K562 (cell line): ENCODE data around the gene PFDN2. TPM values are rescaled to one million over a fixed set of nuclear protein-coding genes. Genes with fewer than 3 reads are reported as not detected.

Experiments used
- CHD2 ChIP-seq: IDR thresholded peaks from 2 replicates; pipeline ENCODE4 v1.6.1; 2011; ENCODE audit warnings: low read depth, low read length
- FOXA1 ChIP-seq: fragments of 450-650 bp; IDR thresholded peaks from 2 replicates; pipeline ENCODE4 v1.6.1; 2016; ENCODE audit warnings: mild to moderate bottlenecking, borderline replicate concordance
- LARP7 ChIP-seq: fragments of 450-650 bp; IDR thresholded peaks from 2 replicates; pipeline ENCODE4 v1.6.1; 2016
- PCBP2 ChIP-seq: fragments of 200-400 bp; formaldehyde crosslinking; IDR thresholded peaks from 2 replicates; pipeline ENCODE4 v1.6.1; 2018; ENCODE audit warnings: low read length, low read depth, mild to moderate bottlenecking, moderate library complexity; ENCODE audit not compliant: poor library complexity, severe bottlenecking
- RERE ChIP-seq: sonication (generic); formaldehyde crosslinking; IDR thresholded peaks from 2 replicates; pipeline ENCODE4 v1.8.0; 2023; ENCODE audit warnings: missing genetic modification reagents, mild to moderate bottlenecking, borderline replicate concordance
- ZBTB5 ChIP-seq: fragments of 450-650 bp; IDR thresholded peaks from 2 replicates; pipeline ENCODE4 v1.6.1; 2017; ENCODE audit warnings: antibody characterized with exemption
- ZFP1 ChIP-seq: fragments of 450-650 bp; formaldehyde crosslinking; IDR thresholded peaks from 2 replicates; pipeline ENCODE4 v1.4.0; 2020; ENCODE audit warnings: mild to moderate bottlenecking, mixed read lengths
- ZNF780A ChIP-seq: fragments of 250-450 bp; sonication (Bioruptor Pico); IDR thresholded peaks from 2 replicates; pipeline ENCODE4 v1.5.0; 2021; ENCODE audit warnings: mild to moderate bottlenecking
- polyA plus RNA-seq, 8 experiments: library from polyadenylated mRNA; depleted of rRNA in 4 of 8; stranded (reverse) in 5 of 8; unstranded in 3 of 8; fragments of >200 nt; fragmentation: Nextera tagmentation in 2 of 8; fragmentation: Illumina TruSeq in 1 of 8; extraction: Ambion mirVana in 2 of 8; extraction: Trizol in 1 of 8; gene quantifications; 2 replicates each; pipeline versions ENCODE4 v1.2.1 to v1.2.3, GENCODE V29; 2011 to 2014; ENCODE audit warnings: inconsistent platforms in 1 of 8, missing spikeins in 1 of 8
- total RNA-seq, 7 experiments: library from RNA; depleted of rRNA in 6 of 7; stranded (reverse); fragments of >200 nt in 6 of 7; fragmentation: Illumina TruSeq in 2 of 7; extraction: Trizol in 2 of 7; gene quantifications; 2 replicates each; pipeline versions ENCODE4 v1.2.1 to v1.2.3, GENCODE V29; 2011 to 2021; ENCODE audit warnings: low replicate concordance in 1 of 7
- TF ChIP-seq, protein P1 (sequence below): sonication (generic); formaldehyde crosslinking; IDR thresholded peaks from 2 replicates; pipeline ENCODE4 v1.8.0; 2022; ENCODE audit warnings: mild to moderate bottlenecking, missing genetic modification reagents
- TF ChIP-seq, protein P2 (sequence below), 3 experiments: fragments of 200-800 bp in 1 of 3; fragments of 250-450 bp in 1 of 3; fragments of 450-650 bp in 1 of 3; sonication (Bioruptor Pico) in 1 of 3; sonication (Bioruptor generic) in 1 of 3; formaldehyde crosslinking in 1 of 3; IDR thresholded peaks; 2 replicates each; pipeline versions ENCODE4 v1.6.1 to v1.8.0; 2016 to 2022; ENCODE audit warnings: mild to moderate bottlenecking in 2 of 3, missing genetic modification characterization in 2 of 3, missing compliant biosample characterization in 1 of 3, moderate library complexity in 1 of 3

Gene PFDN2
- total and polyA plus RNA-seq, 9 of the 15 experiments (the other 6 are each of a cell fraction or from before 2014, with no cell fraction given): 50.2 to 361 (median 144) TPM

- TF ChIP-seq, protein P1, sequence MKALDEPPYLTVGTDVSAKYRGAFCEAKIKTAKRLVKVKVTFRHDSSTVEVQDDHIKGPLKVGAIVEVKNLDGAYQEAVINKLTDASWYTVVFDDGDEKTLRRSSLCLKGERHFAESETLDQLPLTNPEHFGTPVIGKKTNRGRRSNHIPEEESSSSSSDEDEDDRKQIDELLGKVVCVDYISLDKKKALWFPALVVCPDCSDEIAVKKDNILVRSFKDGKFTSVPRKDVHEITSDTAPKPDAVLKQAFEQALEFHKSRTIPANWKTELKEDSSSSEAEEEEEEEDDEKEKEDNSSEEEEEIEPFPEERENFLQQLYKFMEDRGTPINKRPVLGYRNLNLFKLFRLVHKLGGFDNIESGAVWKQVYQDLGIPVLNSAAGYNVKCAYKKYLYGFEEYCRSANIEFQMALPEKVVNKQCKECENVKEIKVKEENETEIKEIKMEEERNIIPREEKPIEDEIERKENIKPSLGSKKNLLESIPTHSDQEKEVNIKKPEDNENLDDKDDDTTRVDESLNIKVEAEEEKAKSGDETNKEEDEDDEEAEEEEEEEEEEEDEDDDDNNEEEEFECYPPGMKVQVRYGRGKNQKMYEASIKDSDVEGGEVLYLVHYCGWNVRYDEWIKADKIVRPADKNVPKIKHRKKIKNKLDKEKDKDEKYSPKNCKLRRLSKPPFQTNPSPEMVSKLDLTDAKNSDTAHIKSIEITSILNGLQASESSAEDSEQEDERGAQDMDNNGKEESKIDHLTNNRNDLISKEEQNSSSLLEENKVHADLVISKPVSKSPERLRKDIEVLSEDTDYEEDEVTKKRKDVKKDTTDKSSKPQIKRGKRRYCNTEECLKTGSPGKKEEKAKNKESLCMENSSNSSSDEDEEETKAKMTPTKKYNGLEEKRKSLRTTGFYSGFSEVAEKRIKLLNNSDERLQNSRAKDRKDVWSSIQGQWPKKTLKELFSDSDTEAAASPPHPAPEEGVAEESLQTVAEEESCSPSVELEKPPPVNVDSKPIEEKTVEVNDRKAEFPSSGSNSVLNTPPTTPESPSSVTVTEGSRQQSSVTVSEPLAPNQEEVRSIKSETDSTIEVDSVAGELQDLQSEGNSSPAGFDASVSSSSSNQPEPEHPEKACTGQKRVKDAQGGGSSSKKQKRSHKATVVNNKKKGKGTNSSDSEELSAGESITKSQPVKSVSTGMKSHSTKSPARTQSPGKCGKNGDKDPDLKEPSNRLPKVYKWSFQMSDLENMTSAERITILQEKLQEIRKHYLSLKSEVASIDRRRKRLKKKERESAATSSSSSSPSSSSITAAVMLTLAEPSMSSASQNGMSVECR: peak; percentile 65; the same call in 1 of the 2 replicates
- TF ChIP-seq CHD2 (no peak), FOXA1 (no peak), ZFP1 (CRISPR knock-in tag) (no peak), ZBTB5 (no peak), ZNF780A (no peak), RERE (CRISPR knock-in tag) (no peak), LARP7 (0 out of 2 replicates have a peak, but pooled peaks have one; percentile 21), PCBP2 (no peak)
- TF ChIP-seq, protein P2, sequence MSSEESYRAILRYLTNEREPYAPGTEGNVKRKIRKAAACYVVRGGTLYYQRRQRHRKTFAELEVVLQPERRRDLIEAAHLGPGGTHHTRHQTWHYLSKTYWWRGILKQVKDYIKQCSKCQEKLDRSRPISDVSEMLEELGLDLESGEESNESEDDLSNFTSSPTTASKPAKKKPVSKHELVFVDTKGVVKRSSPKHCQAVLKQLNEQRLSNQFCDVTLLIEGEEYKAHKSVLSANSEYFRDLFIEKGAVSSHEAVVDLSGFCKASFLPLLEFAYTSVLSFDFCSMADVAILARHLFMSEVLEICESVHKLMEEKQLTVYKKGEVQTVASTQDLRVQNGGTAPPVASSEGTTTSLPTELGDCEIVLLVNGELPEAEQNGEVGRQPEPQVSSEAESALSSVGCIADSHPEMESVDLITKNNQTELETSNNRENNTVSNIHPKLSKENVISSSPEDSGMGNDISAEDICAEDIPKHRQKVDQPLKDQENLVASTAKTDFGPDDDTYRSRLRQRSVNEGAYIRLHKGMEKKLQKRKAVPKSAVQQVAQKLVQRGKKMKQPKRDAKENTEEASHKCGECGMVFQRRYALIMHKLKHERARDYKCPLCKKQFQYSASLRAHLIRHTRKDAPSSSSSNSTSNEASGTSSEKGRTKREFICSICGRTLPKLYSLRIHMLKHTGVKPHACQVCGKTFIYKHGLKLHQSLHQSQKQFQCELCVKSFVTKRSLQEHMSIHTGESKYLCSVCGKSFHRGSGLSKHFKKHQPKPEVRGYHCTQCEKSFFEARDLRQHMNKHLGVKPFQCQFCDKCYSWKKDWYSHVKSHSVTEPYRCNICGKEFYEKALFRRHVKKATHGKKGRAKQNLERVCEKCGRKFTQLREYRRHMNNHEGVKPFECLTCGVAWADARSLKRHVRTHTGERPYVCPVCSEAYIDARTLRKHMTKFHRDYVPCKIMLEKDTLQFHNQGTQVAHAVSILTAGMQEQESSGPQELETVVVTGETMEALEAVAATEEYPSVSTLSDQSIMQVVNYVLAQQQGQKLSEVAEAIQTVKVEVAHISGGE (CRISPR knock-in tag; IDR thresholded peaks at IDR 0.05): peak in 1 of 3 experiments; percentile 39; a peak in 1 of 6 replicates
Observed at GRCh38 chr1:161159087-161159912, 41.5 kb upstream of the PFDN2 start, which contains the start of gene USP21 (continued).
